ENCODE data around the gene PCNX4.

Gene PCNX4

DNA sequence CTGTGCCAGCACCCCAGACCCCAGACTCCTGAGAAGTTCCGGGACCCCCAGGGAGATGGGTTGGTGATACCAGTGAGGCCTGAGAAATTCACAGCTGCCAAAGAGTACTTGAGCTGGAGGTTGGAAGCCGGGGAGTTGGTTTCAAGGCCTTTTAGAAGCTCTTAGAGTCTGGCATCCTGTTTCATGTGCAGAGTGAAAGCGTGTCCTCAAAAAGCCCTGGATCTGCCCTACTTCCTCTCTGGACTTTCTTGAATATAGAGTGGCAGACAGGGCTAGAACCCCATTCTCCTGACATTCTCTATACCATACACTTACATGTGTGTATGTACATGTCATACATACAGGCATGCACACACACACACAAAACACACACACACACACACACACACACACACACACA lies 126.0 kb downstream of the PCNX4 start:
- TF ChIP-seq, protein P1, sequence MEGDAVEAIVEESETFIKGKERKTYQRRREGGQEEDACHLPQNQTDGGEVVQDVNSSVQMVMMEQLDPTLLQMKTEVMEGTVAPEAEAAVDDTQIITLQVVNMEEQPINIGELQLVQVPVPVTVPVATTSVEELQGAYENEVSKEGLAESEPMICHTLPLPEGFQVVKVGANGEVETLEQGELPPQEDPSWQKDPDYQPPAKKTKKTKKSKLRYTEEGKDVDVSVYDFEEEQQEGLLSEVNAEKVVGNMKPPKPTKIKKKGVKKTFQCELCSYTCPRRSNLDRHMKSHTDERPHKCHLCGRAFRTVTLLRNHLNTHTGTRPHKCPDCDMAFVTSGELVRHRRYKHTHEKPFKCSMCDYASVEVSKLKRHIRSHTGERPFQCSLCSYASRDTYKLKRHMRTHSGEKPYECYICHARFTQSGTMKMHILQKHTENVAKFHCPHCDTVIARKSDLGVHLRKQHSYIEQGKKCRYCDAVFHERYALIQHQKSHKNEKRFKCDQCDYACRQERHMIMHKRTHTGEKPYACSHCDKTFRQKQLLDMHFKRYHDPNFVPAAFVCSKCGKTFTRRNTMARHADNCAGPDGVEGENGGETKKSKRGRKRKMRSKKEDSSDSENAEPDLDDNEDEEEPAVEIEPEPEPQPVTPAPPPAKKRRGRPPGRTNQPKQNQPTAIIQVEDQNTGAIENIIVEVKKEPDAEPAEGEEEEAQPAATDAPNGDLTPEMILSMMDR (IDR thresholded peaks at IDR 0.05; ENCODE audit: low read length, missing control alignments), result no peak
- DNase-seq (ENCODE audit: low read depth), result no peak

More for the DNA sequence above, 126.0 kb downstream of the PCNX4 start:
- H3K4me3 ChIP-seq (replicated peaks; ENCODE audit: low read depth, low read length), result no peak overlapping the region

Data from fibroblast of pulmonary artery (primary cell).